Transverse colon (tissue), 3 donors: ENCODE measurements around the gene CAMK2B.

Experiments
- CTCF ChIP-seq, 5 experiments: fragments of 200-600 bp in 3 of 5; fragments of 450-650 bp in 2 of 5; sonication (generic) in 3 of 5; IDR thresholded peaks; 1 replicate in 2 of 5; 2 replicates in 3 of 5; pipeline ENCODE4 v1.5.1; 2016 to 2017; ENCODE audit warnings: antibody characterized with exemption in 5 of 5, inconsistent platforms in 3 of 5, mild to moderate bottlenecking in 2 of 5, moderate library complexity in 1 of 5
- POLR2A ChIP-seq: fragments of 450-650 bp; IDR thresholded peaks from one replicate; pipeline ENCODE4 v1.6.1; 2016; ENCODE audit warnings: antibody characterized with exemption, mild to moderate bottlenecking, moderate library complexity

DNA sequence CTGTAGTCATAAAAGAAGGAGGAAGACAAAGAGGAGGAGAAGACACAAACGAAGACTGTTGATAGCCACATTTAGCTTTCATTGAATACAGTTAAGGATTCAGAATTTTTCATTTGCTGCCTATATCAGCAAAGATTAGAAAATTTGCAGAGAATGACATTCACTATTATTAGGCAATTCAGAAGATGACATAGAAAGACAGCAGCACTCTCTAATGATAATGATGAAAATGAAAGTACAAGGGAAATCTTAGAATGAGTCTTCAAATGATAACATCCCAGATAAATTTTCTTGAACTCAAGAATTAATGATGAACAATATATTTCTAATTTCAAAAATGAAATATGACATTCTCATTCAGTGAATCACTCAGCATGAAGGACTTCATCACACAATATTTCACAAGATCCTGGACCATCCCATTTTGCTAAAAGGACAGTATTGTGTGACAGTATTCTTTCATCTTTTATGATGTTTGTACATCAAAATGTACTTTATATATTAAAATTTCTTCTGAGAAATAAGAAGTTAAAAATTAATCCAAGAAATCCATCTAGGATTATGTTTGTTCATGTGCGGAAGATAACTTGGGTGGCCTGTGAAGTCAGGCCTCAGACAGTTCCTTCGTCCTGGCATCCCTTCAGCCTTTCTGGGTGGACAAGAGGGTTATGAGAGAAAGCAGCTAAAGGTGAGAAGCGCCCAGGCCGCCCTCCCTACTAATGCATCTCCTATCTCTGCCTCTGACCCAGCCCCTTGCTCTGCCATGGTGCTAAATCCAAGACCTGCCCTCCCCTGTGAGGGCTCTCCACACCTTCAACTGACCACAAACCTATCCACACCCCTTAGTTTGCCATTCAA, 47.4 kb upstream of the CAMK2B start:
- TF ChIP-seq POLR2A = no peak
- TF ChIP-seq CTCF (IDR thresholded peaks at IDR 0.05) = no peak
